Osteoblast (primary cell): ENCODE measurements around the gene STX16. TPM values are rescaled to one million over a fixed set of nuclear protein-coding genes. Genes with fewer than 3 reads are reported as not detected.

Source experiments
- DNase-seq: peaks from one replicate; pipeline ENCODE4 v3.0.0; 2011; ENCODE audit warnings: low spot score, mixed read lengths; ENCODE audit not compliant: insufficient read length; ENCODE audit errors: missing footprints
- H2AFZ ChIP-seq: 2 replicates; pipeline ENCODE4 v1.6.0; 2011; ENCODE audit warnings: mild to moderate bottlenecking, low read length
- H3K27ac ChIP-seq: 2 replicates; pipeline ENCODE4 v1.5.1; 2011; ENCODE audit warnings: mild to moderate bottlenecking, low read depth, low read length, moderate library complexity
- H3K27me3 ChIP-seq: 2 replicates; pipeline ENCODE4 v1.6.0; 2012; ENCODE audit warnings: mild to moderate bottlenecking, control low read depth, inconsistent platforms, low read length, moderate library complexity; ENCODE audit not compliant: insufficient read depth
- H3K36me3 ChIP-seq: 2 replicates; pipeline ENCODE4 v1.5.1; 2011; ENCODE audit warnings: mild to moderate bottlenecking, low read length, control low read depth, moderate library complexity; ENCODE audit not compliant: insufficient read depth
- H3K4me1 ChIP-seq: 2 replicates; pipeline ENCODE4 v1.5.1; 2011; ENCODE audit warnings: mild to moderate bottlenecking, low read length, control low read depth, moderate library complexity; ENCODE audit not compliant: insufficient read depth
- H3K4me2 ChIP-seq: 2 replicates; pipeline ENCODE4 v1.6.0; 2011; ENCODE audit warnings: mild to moderate bottlenecking, low read length; ENCODE audit not compliant: insufficient read depth
- H3K4me3 ChIP-seq: fragments of 200-600 bp; sonication (generic); 3 replicates; pipeline ENCODE4 v1.5.1; 2012; ENCODE audit warnings: mild to moderate bottlenecking, low read length, inconsistent platforms; ENCODE audit not compliant: insufficient read depth
- H3K79me2 ChIP-seq: 2 replicates; pipeline ENCODE4 v1.6.0; 2012; ENCODE audit warnings: mild to moderate bottlenecking, low read length, control low read depth, inconsistent platforms; ENCODE audit not compliant: insufficient read depth
- H3K9me3 ChIP-seq: 2 replicates; pipeline ENCODE4 v1.5.1; 2011; ENCODE audit warnings: low read depth, low read length, control low read depth
- H4K20me1 ChIP-seq: 2 replicates; pipeline ENCODE4 v1.6.0; 2012; ENCODE audit warnings: mild to moderate bottlenecking, low read length, control low read depth; ENCODE audit not compliant: insufficient read depth
- total RNA-seq: library from RNA; depleted of rRNA; stranded (reverse); fragments of >200 nt; gene quantifications from 2 replicates; pipeline ENCODE4 v1.2.3, GENCODE V29; 2012
- TF ChIP-seq, protein P1 (sequence below): IDR thresholded peaks from 2 replicates; pipeline ENCODE4 v1.5.1; 2011; ENCODE audit warnings: mild to moderate bottlenecking, low read depth, low read length, moderate library complexity; ENCODE audit errors: extremely low read depth

Gene STX16
- total RNA-seq, 1 donor, result 28.6 TPM

DNA sequence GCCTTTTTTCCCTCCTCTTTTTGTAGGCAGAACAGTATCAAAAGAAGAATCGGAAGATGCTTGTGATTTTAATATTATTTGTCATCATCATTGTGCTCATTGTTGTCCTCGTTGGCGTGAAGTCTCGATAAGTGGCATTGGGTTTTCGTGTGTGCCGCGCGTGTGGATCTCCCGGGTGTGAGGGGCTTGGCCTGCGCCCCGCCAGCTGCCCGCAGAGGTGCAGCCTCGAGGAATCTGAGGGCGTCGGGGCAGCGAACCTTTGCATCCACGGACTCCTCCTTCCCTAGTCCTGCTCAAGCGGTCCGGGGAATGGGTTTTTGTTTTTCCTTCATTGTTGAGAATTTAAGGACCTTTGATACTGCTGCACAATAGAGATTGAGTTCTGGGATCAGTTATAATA lies 25.1 kb downstream of the STX16 start:
- H3K9me3 ChIP-seq, result no peaks in the 10 kb centered on the region
- no peak for DNase-seq
- no peaks in the 10 kb centered on the region for H3K4me1 ChIP-seq
- H3K27ac ChIP-seq, result no peak overlapping the region
- TF ChIP-seq, protein P1, sequence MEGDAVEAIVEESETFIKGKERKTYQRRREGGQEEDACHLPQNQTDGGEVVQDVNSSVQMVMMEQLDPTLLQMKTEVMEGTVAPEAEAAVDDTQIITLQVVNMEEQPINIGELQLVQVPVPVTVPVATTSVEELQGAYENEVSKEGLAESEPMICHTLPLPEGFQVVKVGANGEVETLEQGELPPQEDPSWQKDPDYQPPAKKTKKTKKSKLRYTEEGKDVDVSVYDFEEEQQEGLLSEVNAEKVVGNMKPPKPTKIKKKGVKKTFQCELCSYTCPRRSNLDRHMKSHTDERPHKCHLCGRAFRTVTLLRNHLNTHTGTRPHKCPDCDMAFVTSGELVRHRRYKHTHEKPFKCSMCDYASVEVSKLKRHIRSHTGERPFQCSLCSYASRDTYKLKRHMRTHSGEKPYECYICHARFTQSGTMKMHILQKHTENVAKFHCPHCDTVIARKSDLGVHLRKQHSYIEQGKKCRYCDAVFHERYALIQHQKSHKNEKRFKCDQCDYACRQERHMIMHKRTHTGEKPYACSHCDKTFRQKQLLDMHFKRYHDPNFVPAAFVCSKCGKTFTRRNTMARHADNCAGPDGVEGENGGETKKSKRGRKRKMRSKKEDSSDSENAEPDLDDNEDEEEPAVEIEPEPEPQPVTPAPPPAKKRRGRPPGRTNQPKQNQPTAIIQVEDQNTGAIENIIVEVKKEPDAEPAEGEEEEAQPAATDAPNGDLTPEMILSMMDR, result no peak
- no peak overlapping the region for H3K4me3 ChIP-seq
- no peak overlapping the region for H2AFZ ChIP-seq
- H3K79me2 ChIP-seq, result peaks cover under 1% of the 10 kb centered on the region
- H3K4me2 ChIP-seq, result no peak overlapping the region
- peaks cover 69% of the 10 kb centered on the region for H3K36me3 ChIP-seq
- no peaks in the 10 kb centered on the region for H4K20me1 ChIP-seq
- H3K27me3 ChIP-seq, result no peaks in the 10 kb centered on the region

DNA sequence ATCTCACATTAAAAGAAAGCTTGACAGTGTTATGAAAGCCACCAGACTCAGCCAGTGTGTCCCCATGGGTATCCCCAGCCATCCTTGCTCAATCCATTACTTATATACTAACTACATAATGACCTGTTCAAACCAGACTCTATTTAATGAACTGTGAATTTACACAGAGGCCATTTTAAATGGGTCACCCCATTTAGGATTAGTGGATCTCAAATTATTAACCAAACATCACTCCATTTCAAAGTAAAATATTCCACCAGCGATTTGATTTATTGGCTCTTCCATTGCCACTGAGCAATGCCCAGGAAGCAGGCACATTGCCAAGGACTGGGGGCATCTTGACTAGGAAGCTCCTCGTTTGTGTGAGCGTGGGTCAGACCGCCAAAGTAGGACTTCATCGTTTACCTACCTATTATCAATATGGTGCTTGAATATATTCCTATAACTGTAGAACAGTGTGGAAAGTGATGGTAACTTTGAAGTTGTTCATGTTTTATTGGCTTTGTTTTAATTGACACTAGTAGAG lies 26.1 kb downstream of the STX16 start:
- DNase-seq, result no peak
- Histone ChIP-seq H4K20me1 (no peaks in the 10 kb centered on the region), H3K9me3 (no peaks in the 10 kb centered on the region), H3K4me1 (no peaks in the 10 kb centered on the region), H3K79me2 (no peaks in the 10 kb centered on the region), H3K36me3 (peaks cover 69% of the 10 kb centered on the region), H3K27ac (no peak overlapping the region), H2AFZ (no peak overlapping the region), H3K27me3 (no peaks in the 10 kb centered on the region), H3K4me3 (no peak overlapping the region), H3K4me2 (no peak overlapping the region)
- TF ChIP-seq, protein P1, result no peak

DNA sequence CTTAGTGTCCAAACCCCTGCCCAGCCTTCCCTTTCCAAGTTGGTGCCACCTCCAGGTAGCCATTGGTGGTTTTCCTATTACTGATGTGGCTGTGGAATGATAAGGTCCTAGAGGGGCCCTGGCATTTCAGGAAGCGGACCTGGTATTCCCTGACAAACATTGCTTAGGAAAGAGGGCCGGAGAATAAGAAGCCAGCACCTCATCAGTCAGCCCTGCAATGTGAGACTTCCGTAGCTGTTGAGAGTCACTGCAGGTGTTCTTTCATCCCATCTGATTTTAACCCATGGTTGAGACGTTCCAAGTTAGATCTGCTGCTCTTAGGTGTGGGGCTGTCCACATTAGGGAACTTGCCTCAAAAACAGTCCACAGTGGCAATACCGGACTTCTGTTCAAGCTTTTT lies 26.7 kb downstream of the STX16 start:
- Histone ChIP-seq H3K4me2 (no peak overlapping the region), H3K27ac (no peak overlapping the region), H2AFZ (no peak overlapping the region), H3K4me1 (no peaks in the 10 kb centered on the region), H4K20me1 (no peaks in the 10 kb centered on the region), H3K79me2 (no peaks in the 10 kb centered on the region), H3K36me3 (peaks cover 65% of the 10 kb centered on the region), H3K4me3 (no peak overlapping the region), H3K9me3 (no peaks in the 10 kb centered on the region), H3K27me3 (no peaks in the 10 kb centered on the region)
- DNase-seq, result peak; percentile 45
- TF ChIP-seq, protein P1, result no peak

DNA sequence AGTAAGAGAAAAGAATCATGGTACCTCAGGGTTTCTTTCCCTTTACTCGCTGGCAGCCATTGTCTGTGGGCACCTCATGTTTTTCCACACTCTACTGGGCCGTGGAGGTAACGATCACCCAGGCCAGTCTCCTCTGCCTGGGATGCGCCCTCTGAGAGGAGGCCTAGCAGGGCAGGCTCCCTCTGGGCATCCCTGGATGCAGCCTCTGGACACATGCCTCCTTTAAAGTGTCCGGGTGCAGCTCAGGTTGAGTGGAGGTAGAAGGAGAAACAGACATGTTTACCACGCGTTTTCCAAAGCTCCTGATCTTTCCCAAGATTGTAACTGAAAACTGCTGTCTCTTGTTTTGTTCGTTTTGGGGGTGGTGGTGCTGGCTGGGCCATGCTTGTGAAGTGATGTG lies 27.7 kb downstream of the STX16 start:
- H3K27ac ChIP-seq, result no peak overlapping the region
- no peak overlapping the region for H3K4me2 ChIP-seq
- no peak overlapping the region for H2AFZ ChIP-seq
- H4K20me1 ChIP-seq, result no peaks in the 10 kb centered on the region
- peak; percentile 73 for DNase-seq
- H3K79me2 ChIP-seq, result no peaks in the 10 kb centered on the region
- no peaks in the 10 kb centered on the region for H3K9me3 ChIP-seq
- H3K4me3 ChIP-seq, result no peak overlapping the region
- no peaks in the 10 kb centered on the region for H3K4me1 ChIP-seq
- TF ChIP-seq, protein P1, result no peak
- no peaks in the 10 kb centered on the region for H3K27me3 ChIP-seq
- H3K36me3 ChIP-seq, result peaks cover 55% of the 10 kb centered on the region
